LHCN-M2 (cell line): ENCODE measurements around the gene SERPINI1. TPM values are rescaled to one million over a fixed set of nuclear protein-coding genes. Genes with fewer than 3 reads are reported as not detected.

ENCODE experiments used
- DNase-seq: peaks from one replicate; pipeline ENCODE4 v3.0.0-alpha.2; 2012; ENCODE audit warnings: low read depth
- total RNA-seq: library from RNA; depleted of rRNA; stranded (reverse); fragments of >200 nt; gene quantifications from 2 replicates; pipeline ENCODE4 v1.2.3, GENCODE V29; 2014

The SERPINI1 gene
- total RNA-seq, 1 experiment from 2014 or later, result 1.9 TPM

- no peak for DNase-seq
Observed at GRCh38 chr3:167844528-167844927, 109.0 kb downstream of the SERPINI1 start.

GRCh38 chr3:167851171-167851570 lies 115.7 kb downstream of the SERPINI1 start:
- DNase-seq, result no peak

- DNase-seq, result no peak
Observed at GRCh38 chr3:167851749-167852148, 116.2 kb downstream of the SERPINI1 start.

- peak; percentile 3 for DNase-seq
Observed at GRCh38 chr3:167852216-167852615, 116.7 kb downstream of the SERPINI1 start.

GRCh38 chr3:167854063-167854462 lies 118.5 kb downstream of the SERPINI1 start:
- DNase-seq, result no peak

GRCh38 chr3:167854846-167855245 lies 119.3 kb downstream of the SERPINI1 start:
- DNase-seq, result no peak

GRCh38 chr3:167855306-167855705 lies 119.8 kb downstream of the SERPINI1 start:
- no peak for DNase-seq

GRCh38 chr3:167858865-167859264 lies 123.3 kb downstream of the SERPINI1 start:
- DNase-seq, result no peak

- no peak for DNase-seq
Observed at GRCh38 chr3:167859610-167860009, 124.1 kb downstream of the SERPINI1 start.

GRCh38 chr3:167861649-167862048 lies 126.1 kb downstream of the SERPINI1 start:
- no peak for DNase-seq

GRCh38 chr3:167862104-167862730 lies 126.7 kb downstream of the SERPINI1 start:
- DNase-seq, result no peak

GRCh38 chr3:167863811-167864551 lies 128.5 kb downstream of the SERPINI1 start:
- no peak for DNase-seq

- no peak for DNase-seq
Observed at GRCh38 chr3:167864552-167864874, 129.0 kb downstream of the SERPINI1 start.

GRCh38 chr3:167866331-167866730 lies 130.8 kb downstream of the SERPINI1 start:
- DNase-seq, result no peak

GRCh38 chr3:167867981-167868380 lies 132.5 kb downstream of the SERPINI1 start:
- DNase-seq, result no peak

- no peak for DNase-seq
Observed at GRCh38 chr3:167870181-167870580, 134.7 kb downstream of the SERPINI1 start.

GRCh38 chr3:167870759-167871158 lies 135.2 kb downstream of the SERPINI1 start:
- no peak for DNase-seq

- DNase-seq, result no peak
Observed at GRCh38 chr3:167872032-167872431, 136.5 kb downstream of the SERPINI1 start.

GRCh38 chr3:167872941-167873340 lies 137.4 kb downstream of the SERPINI1 start:
- no peak for DNase-seq

GRCh38 chr3:167874671-167875372 lies 139.3 kb downstream of the SERPINI1 start:
- no peak for DNase-seq
